ENCODE results near the gene LTA4H. TPM values are rescaled to one million over a fixed set of nuclear protein-coding genes. Genes with fewer than 3 reads are reported as not detected.

LTA4H gene
- total RNA-seq, 1 donor from 2014 or later, result 69.4 TPM

GRCh38 chr12:96047229-96048211 is 12.1 kb upstream of the LTA4H start:
- Mint-ChIP-seq H3K4me3 (ENCODE audit: unreplicated experiment) (no peak overlapping the region), H3K27me3 (ENCODE audit: unreplicated experiment) (no peaks in the 10 kb centered on the region), H3K9me3 (ENCODE audit: unreplicated experiment) (no peaks in the 10 kb centered on the region), H3K27ac (ENCODE audit: unreplicated experiment) (peak overlapping the region; percentile 39), H3K4me1 (ENCODE audit: unreplicated experiment) (peaks cover 37% of the 10 kb centered on the region), H3K36me3 (ENCODE audit: unreplicated experiment) (no peaks in the 10 kb centered on the region)
- TF ChIP-seq CTCF (IDR thresholded peaks at IDR 0.05), result no peak
- DNase-seq (ENCODE audit: extremely low spot score, unreplicated experiment), result no peak

DNA sequence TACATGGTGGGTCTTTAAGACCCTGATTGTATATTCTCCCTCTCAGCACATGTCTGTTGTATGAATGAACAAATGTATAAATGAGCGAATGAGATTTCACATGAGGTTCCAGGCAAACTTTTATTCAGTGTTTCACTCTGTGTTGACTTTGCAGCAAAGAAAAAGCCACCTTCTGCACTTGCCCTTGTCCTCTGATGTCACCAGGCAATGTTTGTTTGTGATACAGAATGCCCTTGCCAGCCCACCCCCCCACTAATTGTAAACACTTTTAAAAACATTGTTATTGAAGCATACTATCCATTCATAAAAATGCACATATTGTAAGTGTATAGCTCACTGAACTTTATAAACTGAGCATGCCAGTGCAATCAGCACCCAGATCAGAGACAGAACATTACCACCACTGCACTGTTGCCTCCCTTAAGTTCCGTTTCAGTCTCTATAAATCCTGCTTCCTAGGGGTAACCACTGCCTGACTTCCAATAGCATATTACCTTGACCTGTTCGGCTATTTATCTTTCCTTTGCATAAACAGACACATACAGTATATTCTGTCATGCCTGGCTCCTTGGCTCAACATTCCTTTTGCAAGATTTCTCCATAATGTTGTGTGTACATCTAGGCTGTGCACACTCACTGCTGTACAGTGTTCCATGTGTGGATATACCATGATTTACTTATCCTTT is 11.3 kb upstream of the LTA4H start:
- Mint-ChIP-seq H3K27ac (ENCODE audit: unreplicated experiment) (no peak overlapping the region), H3K4me3 (ENCODE audit: unreplicated experiment) (no peak overlapping the region), H3K27me3 (ENCODE audit: unreplicated experiment) (no peaks in the 10 kb centered on the region), H3K9me3 (ENCODE audit: unreplicated experiment) (no peaks in the 10 kb centered on the region), H3K4me1 (ENCODE audit: unreplicated experiment) (peaks cover 31% of the 10 kb centered on the region), H3K36me3 (ENCODE audit: unreplicated experiment) (no peaks in the 10 kb centered on the region)
- DNase-seq (ENCODE audit: extremely low spot score, unreplicated experiment), result no peak
- TF ChIP-seq CTCF (IDR thresholded peaks at IDR 0.05), result no peak

GRCh38 chr12:96045566-96045965 is 10.2 kb upstream of the LTA4H start:
- peaks cover 31% of the 10 kb centered on the region for H3K4me1 Mint-ChIP-seq (ENCODE audit: unreplicated experiment)
- no peak for DNase-seq (ENCODE audit: extremely low spot score, unreplicated experiment)
- H3K27me3 Mint-ChIP-seq (ENCODE audit: unreplicated experiment), result no peaks in the 10 kb centered on the region
- H3K4me3 Mint-ChIP-seq (ENCODE audit: unreplicated experiment), result no peak overlapping the region
- H3K9me3 Mint-ChIP-seq (ENCODE audit: unreplicated experiment), result no peaks in the 10 kb centered on the region
- H3K27ac Mint-ChIP-seq (ENCODE audit: unreplicated experiment), result no peak overlapping the region
- H3K36me3 Mint-ChIP-seq (ENCODE audit: unreplicated experiment), result no peaks in the 10 kb centered on the region
- no peak for TF ChIP-seq CTCF (IDR thresholded peaks at IDR 0.05)

- TF ChIP-seq CTCF (IDR thresholded peaks at IDR 0.05), result no peak
- Mint-ChIP-seq H3K4me3 (ENCODE audit: unreplicated experiment) (no peak overlapping the region), H3K4me1 (ENCODE audit: unreplicated experiment) (peaks cover 31% of the 10 kb centered on the region), H3K27ac (ENCODE audit: unreplicated experiment) (peak overlapping the region; percentile 64), H3K27me3 (ENCODE audit: unreplicated experiment) (no peaks in the 10 kb centered on the region), H3K9me3 (ENCODE audit: unreplicated experiment) (no peaks in the 10 kb centered on the region), H3K36me3 (ENCODE audit: unreplicated experiment) (no peaks in the 10 kb centered on the region)
- DNase-seq (ENCODE audit: extremely low spot score, unreplicated experiment), result no peak
Observed at GRCh38 chr12:96044943-96045290, 9.5 kb upstream of the LTA4H start.
